OCI-LY7 (cell line): ENCODE data around the gene DCAF5. TPM values are rescaled to one million over a fixed set of nuclear protein-coding genes. Genes with fewer than 3 reads are reported as not detected.

ENCODE experiments used
- BruUV-seq: library from RNA; stranded (reverse); fragments of 400-500 nt; replicated peaks from 2 replicates; lab custom pipeline; 2021; lab: Mats Ljungman, UMichigan
- CTCF ChIA-PET: fragments of 300-600 bp; sonication (Branson Sonifier 250); formaldehyde crosslinking; loops from one replicate; lab custom pipeline; 2022; ENCODE audit warnings: antibody characterized with exemption; ENCODE audit not compliant: unreplicated experiment; lab: Charles Lee
- POLR2A ChIA-PET: fragments of 300-600 bp; sonication (Branson Sonifier 250); formaldehyde crosslinking; loops from one replicate; lab custom pipeline; 2022; ENCODE audit warnings: antibody characterized with exemption; lab: Charles Lee
- DNase-seq: peaks from one replicate; pipeline ENCODE4 v3.0.0-alpha.2; 2015; ENCODE audit warnings: low spot score
- H2AFZ ChIP-seq: fragments of 200-600 bp; sonication (generic), shearing (Covaris generic); 2 replicates; pipeline ENCODE4 v1.6.1; 2014; ENCODE audit warnings: mild to moderate bottlenecking, antibody characterized with exemption, low read length, moderate library complexity
- H3K27ac ChIP-seq: fragments of 200-600 bp; sonication (generic); 2 replicates; pipeline ENCODE4 v1.5.1; 2014; ENCODE audit warnings: mixed run types, low read depth, mild to moderate bottlenecking, moderate library complexity, low read length, inconsistent platforms; ENCODE audit not compliant: poor library complexity, severe bottlenecking
- H3K36me3 ChIP-seq: fragments of 200-600 bp; sonication (generic); 2 replicates; pipeline ENCODE4 v1.6.1; 2014; ENCODE audit warnings: mild to moderate bottlenecking, antibody characterized with exemption, low read length, moderate library complexity, mixed read lengths; ENCODE audit not compliant: insufficient read depth
- H3K4me1 ChIP-seq: fragments of 200-600 bp; sonication (generic); 2 replicates; pipeline ENCODE4 v1.5.1; 2014; ENCODE audit warnings: mild to moderate bottlenecking, low read length; ENCODE audit not compliant: insufficient read depth, poor library complexity, severe bottlenecking
- H3K4me2 ChIP-seq: fragments of 200-600 bp; sonication (generic); 2 replicates; pipeline ENCODE4 v1.6.1; 2014; ENCODE audit warnings: mild to moderate bottlenecking, low read length
- H3K4me3 ChIP-seq: fragments of 200-600 bp; sonication (generic); 2 replicates; pipeline ENCODE4 v1.5.1; 2014; ENCODE audit warnings: mild to moderate bottlenecking, low read depth, low read length; ENCODE audit not compliant: poor library complexity, severe bottlenecking
- H3K79me2 ChIP-seq: fragments of 200-600 bp; sonication (generic); 2 replicates; pipeline ENCODE4 v1.6.1; 2016; ENCODE audit warnings: low read depth, mild to moderate bottlenecking, low read length, moderate library complexity, mixed read lengths; ENCODE audit not compliant: insufficient read depth
- H3K9me2 ChIP-seq: fragments of 200-600 bp; sonication (generic); 2 replicates; pipeline ENCODE4 v1.6.1; 2016; ENCODE audit warnings: mild to moderate bottlenecking, low read length, mixed read lengths; ENCODE audit not compliant: insufficient read depth
- H3K9me3 ChIP-seq: fragments of 200-600 bp; sonication (generic); 2 replicates; pipeline ENCODE4 v1.6.1; 2014; ENCODE audit warnings: mild to moderate bottlenecking, mixed run types, low read length, mixed read lengths
- H4K20me1 ChIP-seq: fragments of 200-600 bp; sonication (generic); 2 replicates; pipeline ENCODE4 v1.6.1; 2014; ENCODE audit warnings: mild to moderate bottlenecking, antibody characterized with exemption, low read length, moderate library complexity, mixed read lengths; ENCODE audit not compliant: insufficient read depth
- EZH2phosphoT487 ChIP-seq: fragments of 200-600 bp; sonication (generic); IDR thresholded peaks from 2 replicates; pipeline ENCODE4 v1.6.1; 2018; ENCODE audit warnings: low read depth, borderline replicate concordance, mild to moderate bottlenecking, mixed run types, antibody characterized with exemption, low read length, moderate library complexity, mixed read lengths
- intact Hi-C: fragments of 100-400 bp; cut with micrococcal nuclease; formaldehyde crosslinking; loops from one replicate; pipeline ENCODE4 v1.10.0; 2022; ENCODE audit not compliant: unreplicated experiment
- total RNA-seq, 2 experiments: library from RNA; depleted of rRNA in 1 of 2; stranded (reverse); fragments of >200 nt in 1 of 2; shearing (Covaris generic) in 1 of 2; gene quantifications; 2 replicates each; pipeline ENCODE4 v1.2.3, GENCODE V29; 2014 to 2022
- TF ChIP-seq, protein P1 (sequence below): fragments of 200-600 bp; sonication (generic); conservative IDR thresholded peaks from 2 replicates; pipeline ENCODE4 v1.5.1; 2014; ENCODE audit warnings: mild to moderate bottlenecking, antibody characterized with exemption, low read length, moderate library complexity, mixed read lengths

The DCAF5 gene
- total RNA-seq, 2 experiments from 2014 or later, result 23.1 to 46.0 TPM

- no peak overlapping the region for H3K4me3 ChIP-seq
- no peak overlapping the region for H3K27ac ChIP-seq
- TF ChIP-seq, protein P1, sequence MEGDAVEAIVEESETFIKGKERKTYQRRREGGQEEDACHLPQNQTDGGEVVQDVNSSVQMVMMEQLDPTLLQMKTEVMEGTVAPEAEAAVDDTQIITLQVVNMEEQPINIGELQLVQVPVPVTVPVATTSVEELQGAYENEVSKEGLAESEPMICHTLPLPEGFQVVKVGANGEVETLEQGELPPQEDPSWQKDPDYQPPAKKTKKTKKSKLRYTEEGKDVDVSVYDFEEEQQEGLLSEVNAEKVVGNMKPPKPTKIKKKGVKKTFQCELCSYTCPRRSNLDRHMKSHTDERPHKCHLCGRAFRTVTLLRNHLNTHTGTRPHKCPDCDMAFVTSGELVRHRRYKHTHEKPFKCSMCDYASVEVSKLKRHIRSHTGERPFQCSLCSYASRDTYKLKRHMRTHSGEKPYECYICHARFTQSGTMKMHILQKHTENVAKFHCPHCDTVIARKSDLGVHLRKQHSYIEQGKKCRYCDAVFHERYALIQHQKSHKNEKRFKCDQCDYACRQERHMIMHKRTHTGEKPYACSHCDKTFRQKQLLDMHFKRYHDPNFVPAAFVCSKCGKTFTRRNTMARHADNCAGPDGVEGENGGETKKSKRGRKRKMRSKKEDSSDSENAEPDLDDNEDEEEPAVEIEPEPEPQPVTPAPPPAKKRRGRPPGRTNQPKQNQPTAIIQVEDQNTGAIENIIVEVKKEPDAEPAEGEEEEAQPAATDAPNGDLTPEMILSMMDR, result no peak
- TF ChIP-seq EZH2phosphoT487, result no peak
- intact Hi-C loops, result no loop called here
- DNase-seq, result no peak
- H3K9me2 ChIP-seq, result no peaks in the 10 kb centered on the region
- no TSS peak for BruUV-seq
- no peak overlapping the region for H3K4me2 ChIP-seq
- no peaks in the 10 kb centered on the region for H3K9me3 ChIP-seq
- POLR2A ChIA-PET, result no interaction called here
- no peak overlapping the region for H2AFZ ChIP-seq
- CTCF ChIA-PET, result no interaction called here
- H3K4me1 ChIP-seq, result no peaks in the 10 kb centered on the region
- no peaks in the 10 kb centered on the region for H4K20me1 ChIP-seq
- no peaks in the 10 kb centered on the region for H3K79me2 ChIP-seq
- H3K36me3 ChIP-seq, result no peaks in the 10 kb centered on the region
Observed at GRCh38 chr14:69008421-69008884, 144.5 kb downstream of the DCAF5 start.

GRCh38 chr14:69006346-69006745 lies 146.6 kb downstream of the DCAF5 start:
- no peak overlapping the region for H3K4me2 ChIP-seq
- no peak for DNase-seq
- ChIA-PET CTCF (no interaction called here), POLR2A (no interaction called here)
- no peaks in the 10 kb centered on the region for H3K4me1 ChIP-seq
- no peaks in the 10 kb centered on the region for H3K36me3 ChIP-seq
- H3K9me2 ChIP-seq, result no peaks in the 10 kb centered on the region
- H4K20me1 ChIP-seq, result no peaks in the 10 kb centered on the region
- no peaks in the 10 kb centered on the region for H3K79me2 ChIP-seq
- H3K4me3 ChIP-seq, result no peak overlapping the region
- H2AFZ ChIP-seq, result no peak overlapping the region
- no TSS peak for BruUV-seq
- intact Hi-C loops, result no loop called here
- H3K27ac ChIP-seq, result no peak overlapping the region
- TF ChIP-seq EZH2phosphoT487, result no peak
- TF ChIP-seq, protein P1, result no peak
- H3K9me3 ChIP-seq, result no peaks in the 10 kb centered on the region

GRCh38 chr14:69005432-69006148 lies 147.3 kb downstream of the DCAF5 start:
- H2AFZ ChIP-seq, result no peak overlapping the region

More at GRCh38 chr14:69005432-69006148, 147.3 kb downstream of the DCAF5 start:
- intact Hi-C loops, result no loop called here
- Histone ChIP-seq H4K20me1 (no peaks in the 10 kb centered on the region), H3K4me3 (no peak overlapping the region), H3K9me2 (no peaks in the 10 kb centered on the region), H3K9me3 (no peaks in the 10 kb centered on the region), H3K27ac (no peak overlapping the region), H3K4me1 (no peaks in the 10 kb centered on the region), H3K36me3 (no peaks in the 10 kb centered on the region), H3K4me2 (no peak overlapping the region), H3K79me2 (no peaks in the 10 kb centered on the region)
- ChIA-PET CTCF (no interaction called here), POLR2A (interaction anchor here (0.5 kb wide), 1 partner anchor 1049 kb away, joined by 3 read pairs; no protein-coding TSS in a partner anchor)
- no TSS peak for BruUV-seq
- TF ChIP-seq, protein P1, result no peak
- TF ChIP-seq EZH2phosphoT487, result no peak
- no peak for DNase-seq
